Liver (tissue), 9 donors: ENCODE data around the gene WNK4. TPM values are rescaled to one million over a fixed set of nuclear protein-coding genes. Genes with fewer than 3 reads are reported as not detected.
A peak's percentile ranks its signal among the peaks of the same experiment; 100 is the strongest.

ENCODE experiments used
- DNase-seq: peaks from one replicate; pipeline ENCODE4 v3.0.0-alpha.2; 2017; ENCODE audit warnings: low spot score
- H3K27ac ChIP-seq, 2 donors: one replicate each; pipeline ENCODE4 v1.7.0; 2013; ENCODE audit warnings: inconsistent platforms in 2 of 2, low read length in 2 of 2, control low read depth in 1 of 2, low read depth in 1 of 2, mild to moderate bottlenecking in 1 of 2
- H3K27me3 ChIP-seq, 4 donors: one replicate each; pipeline versions ENCODE4 v1.6.1 to v1.7.0; 2013; ENCODE audit warnings: low read length in 3 of 4, inconsistent platforms in 1 of 4, mild to moderate bottlenecking in 1 of 4, moderate library complexity in 1 of 4; ENCODE audit not compliant: control insufficient read depth in 4 of 4, insufficient read depth in 4 of 4
- H3K36me3 ChIP-seq, 4 donors: one replicate each; pipeline versions ENCODE4 v1.6.1 to v1.7.0; 2013; ENCODE audit warnings: low read length in 3 of 4, mild to moderate bottlenecking in 3 of 4, low read depth in 1 of 4, moderate library complexity in 1 of 4; ENCODE audit not compliant: control insufficient read depth in 4 of 4, insufficient read depth in 3 of 4
- H3K4me1 ChIP-seq, 4 donors: one replicate each; pipeline versions ENCODE4 v1.6.1 to v1.7.0; 2013; ENCODE audit warnings: low read length in 3 of 4, mild to moderate bottlenecking in 3 of 4, moderate library complexity in 1 of 4; ENCODE audit not compliant: control insufficient read depth in 4 of 4, insufficient read depth in 4 of 4
- H3K4me3 ChIP-seq, 3 donors: one replicate each; pipeline versions ENCODE4 v1.6.1 to v1.7.0; 2013; ENCODE audit warnings: low read length in 3 of 3, control low read depth in 1 of 3, low read depth in 1 of 3, mild to moderate bottlenecking in 1 of 3
- H3K9ac ChIP-seq, 2 donors: one replicate each; pipeline ENCODE4 v1.7.0; 2013; ENCODE audit warnings: low read length in 2 of 2, mild to moderate bottlenecking in 2 of 2, moderate library complexity in 2 of 2, control low read depth in 1 of 2, low read depth in 1 of 2
- H3K9me3 ChIP-seq, 4 donors: one replicate each; pipeline versions ENCODE4 v1.6.1 to v1.7.0; 2013; ENCODE audit warnings: low read length in 3 of 4; ENCODE audit not compliant: control insufficient read depth in 4 of 4
- ATF3 ChIP-seq: IDR thresholded peaks from 2 replicates; pipeline ENCODE4 v1.6.1; 2016; ENCODE audit warnings: antibody characterized with exemption
- CTCF ChIP-seq: fragments of 150-350 bp; IDR thresholded peaks from 2 replicates; pipeline ENCODE4 v1.5.1; 2017; ENCODE audit warnings: improper control_type of control experiment, low read depth, low read length; ENCODE audit not compliant: missing input control
- EGR1 ChIP-seq, 2 donors: IDR thresholded peaks; 2 replicates each; pipeline ENCODE4 v1.6.1; 2016 to 2018; ENCODE audit warnings: antibody characterized with exemption in 2 of 2, low read depth in 2 of 2
- FOXA1 ChIP-seq: IDR thresholded peaks from 2 replicates; pipeline ENCODE4 v1.6.1; 2016; ENCODE audit warnings: antibody characterized with exemption
- FOXA2 ChIP-seq: IDR thresholded peaks from 2 replicates; pipeline ENCODE4 v1.6.1; 2016; ENCODE audit warnings: antibody characterized with exemption
- GABPA ChIP-seq, 2 donors: IDR thresholded peaks in 1 of 2; conservative IDR thresholded peaks in 1 of 2; 2 replicates each; pipeline ENCODE4 v1.6.1; 2016; ENCODE audit warnings: antibody characterized with exemption in 2 of 2, mild to moderate bottlenecking in 1 of 2, moderate library complexity in 1 of 2
- HNF4A ChIP-seq, 2 donors: conservative IDR thresholded peaks; 2 replicates each; pipeline ENCODE4 v1.6.1; 2016; ENCODE audit warnings: antibody characterized with exemption in 2 of 2, mild to moderate bottlenecking in 2 of 2
- HNF4G ChIP-seq: IDR thresholded peaks from 2 replicates; pipeline ENCODE4 v1.6.1; 2016; ENCODE audit warnings: antibody characterized with exemption
- JUND ChIP-seq, 2 donors: IDR thresholded peaks; 2 replicates each; pipeline ENCODE4 v1.6.1; 2016; ENCODE audit warnings: antibody characterized with exemption in 2 of 2
- MAX ChIP-seq: IDR thresholded peaks from 2 replicates; pipeline ENCODE4 v1.6.1; 2016; ENCODE audit warnings: antibody characterized with exemption
- NR2F2 ChIP-seq: IDR thresholded peaks from 2 replicates; pipeline ENCODE4 v1.6.1; 2016; ENCODE audit warnings: antibody characterized with exemption
- RAD21 ChIP-seq, 2 donors: IDR thresholded peaks; 2 replicates each; pipeline ENCODE4 v1.6.1; 2016; ENCODE audit warnings: antibody characterized with exemption in 2 of 2, mild to moderate bottlenecking in 2 of 2
- REST ChIP-seq: IDR thresholded peaks from 2 replicates; pipeline ENCODE4 v1.6.1; 2016; ENCODE audit warnings: antibody characterized with exemption, mild to moderate bottlenecking
- RXRA ChIP-seq, 2 donors: IDR thresholded peaks; 2 replicates each; pipeline ENCODE4 v1.6.1; 2017 to 2018; ENCODE audit warnings: antibody characterized with exemption in 2 of 2, mild to moderate bottlenecking in 1 of 2
- SP1 ChIP-seq: IDR thresholded peaks from 2 replicates; pipeline ENCODE4 v1.6.1; 2018; ENCODE audit warnings: antibody characterized with exemption, mild to moderate bottlenecking
- TAF1 ChIP-seq: conservative IDR thresholded peaks from 2 replicates; pipeline ENCODE4 v1.6.1; 2016; ENCODE audit warnings: antibody characterized with exemption, mild to moderate bottlenecking
- YY1 ChIP-seq: IDR thresholded peaks from 2 replicates; pipeline ENCODE4 v1.6.1; 2016; ENCODE audit warnings: antibody characterized with exemption, mild to moderate bottlenecking
- ZBTB33 ChIP-seq: IDR thresholded peaks from 2 replicates; pipeline ENCODE4 v1.6.1; 2016; ENCODE audit warnings: antibody characterized with exemption
- WGBS: extraction: QIAGEN DNeasy Blood & Tissue Kit; methylation state at CpG from one replicate; pipeline ENCODE4 v1.1.7; 2013; 5-methylcytosine and 5-hydroxymethylcytosine counted together
- polyA plus RNA-seq, 2 donors: library from polyadenylated mRNA; stranded (reverse) in 1 of 2; unstranded in 1 of 2; fragments of 200-250 nt in 1 of 2; fragments of >200 nt in 1 of 2; fragmentation: Nextera tagmentation in 1 of 2; extraction: Ambion mirVana in 1 of 2; gene quantifications; one replicate each; pipeline versions ENCODE4 v1.2.1 to v1.2.3, GENCODE V29; 2013 to 2015
- total RNA-seq, 2 donors: library from RNA; depleted of rRNA; stranded (reverse); fragments of >200 nt; gene quantifications; one replicate each; pipeline ENCODE4 v1.2.3, GENCODE V29; 2014
- donor health status: healthy.
- donor health status: healthy.
- donor health status: healthy.
- donor health status: healthy.
- donor health status: healthy.

Gene WNK4
- total and polyA plus RNA-seq, 4 donors: 0.33 to 7.5 (median 0.50) TPM

GRCh38 chr17:42772945-42773289 is 7.5 kb upstream of the WNK4 start:
- H3K27ac ChIP-seq: peak overlapping the region; percentile 65 to 75
- no peaks in the 10 kb centered on the region for H3K27me3 ChIP-seq
- H3K9me3 ChIP-seq: no peaks in the 10 kb centered on the region
- H3K4me1 ChIP-seq: peaks cover 0 to 14% (median 10%) of the 10 kb centered on the region in 4 donors
- DNase-seq: no peak
- 6% methylated on average over 3 of the region's 3 CpGs for WGBS
- H3K4me3 ChIP-seq: peak overlapping the region; percentile 73 to 95 (median 94)
- peaks cover 0 to 23% (median 11%) of the 10 kb centered on the region in 4 donors for H3K36me3 ChIP-seq
- TF ChIP-seq ATF3: no peak
- peak; percentile 71 for TF ChIP-seq NR2F2
- peak; percentile 21 for TF ChIP-seq TAF1
- TF ChIP-seq YY1: no peak
- peak overlapping the region in 1 of 2 donors; percentile 91 for H3K9ac ChIP-seq

- WGBS: 1% methylated on average over 39 of the region's 39 CpGs
- TF ChIP-seq GABPA (IDR thresholded peaks at IDR 0.05 in 1 of 2, conservative IDR thresholded peaks at IDR 0.05 in 1 of 2): peak; percentile 96 to 98
- TF ChIP-seq CTCF: no peak
- no peak for TF ChIP-seq FOXA1
- peak; percentile 49 for TF ChIP-seq SP1
- TF ChIP-seq RXRA (IDR thresholded peaks at IDR 0.05): peak; percentile 24 to 60
- peak; percentile 90 to 94 for TF ChIP-seq EGR1 (IDR thresholded peaks at IDR 0.05; ENCODE audit: low read depth in 2 of 2)
- no peak for TF ChIP-seq ZBTB33
- TF ChIP-seq HNF4A (conservative IDR thresholded peaks at IDR 0.05): peak in 1 of 2 donors; percentile 13
- no peak for TF ChIP-seq ATF3
- TF ChIP-seq NR2F2: peak; percentile 4
- TF ChIP-seq HNF4G: no peak
- peak; percentile 73 for TF ChIP-seq YY1
- no peak for TF ChIP-seq TAF1
- no peak for TF ChIP-seq JUND (IDR thresholded peaks at IDR 0.05)
- TF ChIP-seq RAD21 (IDR thresholded peaks at IDR 0.05): peak; percentile 46 to 64
- no peak for TF ChIP-seq FOXA2
- TF ChIP-seq REST: peak; percentile 61
- TF ChIP-seq MAX: peak; percentile 88
- peak within 1 kb of the TSS; percentile 76 to 91 for H3K9ac ChIP-seq
These were observed 6.9 kb upstream of the WNK4 start, which contains the start of gene VPS25 for GRCh38 chr17:42773290-42774035. TSS of gene VPS25 (plus strand) at chr17:42773449. CDS start at chr17:42773476, 27 bp downstream.

More at GRCh38 chr17:42773290-42774035, 6.9 kb upstream of the WNK4 start, which contains the start of gene VPS25:
- peak within 1 kb of the TSS; percentile 65 to 75 for H3K27ac ChIP-seq
- peaks cover 0 to 14% (median 10%) of the 10 kb centered on the region in 4 donors for H3K4me1 ChIP-seq
- peak within 1 kb of the TSS; percentile 73 to 95 (median 94) for H3K4me3 ChIP-seq
- no peaks in the 10 kb centered on the region for H3K9me3 ChIP-seq
- DNase-seq: peak; percentile 82
- H3K27me3 ChIP-seq: no peaks in the 10 kb centered on the region
- peaks cover under 1 to 28% (median 13%) of the 10 kb centered on the region in 4 donors for H3K36me3 ChIP-seq
